Thoracic aorta (tissue), 2 donors: Measurements from ENCODE around the gene CNPY4. TPM values are rescaled to one million over a fixed set of nuclear protein-coding genes. Genes with fewer than 3 reads are reported as not detected.

Experiments
- ATAC-seq: fragments of 150-250 bp; one replicate; pipeline ENCODE4 v1.8.0; 2017; ENCODE audit warnings: low read depth; ENCODE audit not compliant: insufficient number of reproducible peaks, low FRiP score
- DNase-seq: peaks from one replicate; pipeline ENCODE4 v3.0.0-alpha.2; 2020; ENCODE audit warnings: low spot score
- H3K27ac ChIP-seq, 2 donors: fragments of 200-600 bp; sonication (generic); 1 replicate in 1 of 2; 2 replicates in 1 of 2; pipeline ENCODE4 v1.5.1; 2016; ENCODE audit warnings: mild to moderate bottlenecking in 2 of 2, moderate library complexity in 2 of 2
- H3K27me3 ChIP-seq: fragments of 200-600 bp; sonication (generic); replicated peaks from 2 replicates; pipeline ENCODE4 v1.6.0; 2016; ENCODE audit warnings: mild to moderate bottlenecking; ENCODE audit not compliant: insufficient read depth
- H3K36me3 ChIP-seq: fragments of 200-600 bp; sonication (generic); one replicate; pipeline ENCODE4 v1.5.1; 2016
- H3K4me1 ChIP-seq, 2 donors: fragments of 200-600 bp; sonication (generic); 1 replicate in 1 of 2; 2 replicates in 1 of 2; pipeline versions ENCODE4 v1.5.1 to v1.6.0; 2016; ENCODE audit warnings: low read depth in 2 of 2, mild to moderate bottlenecking in 1 of 2; ENCODE audit not compliant: control insufficient read depth in 1 of 2
- H3K4me3 ChIP-seq: fragments of 200-600 bp; sonication (generic); 2 replicates; pipeline ENCODE4 v1.5.1; 2016; ENCODE audit warnings: mild to moderate bottlenecking
- H3K9me3 ChIP-seq: fragments of 200-600 bp; sonication (generic); 2 replicates; pipeline ENCODE4 v1.5.1; 2016
- total RNA-seq, 2 donors: library from RNA; depleted of rRNA; stranded (reverse); fragments of >200 nt; gene quantifications; one replicate each; pipeline versions ENCODE4 v1.1.0 to v1.2.3, GENCODE V29; 2016
- TF ChIP-seq, protein P1 (sequence below): fragments of 200-600 bp; sonication (generic); IDR thresholded peaks from one replicate; pipeline ENCODE4 v1.5.1; 2019; ENCODE audit warnings: antibody characterized with exemption

The CNPY4 gene
- total RNA-seq, 2 donors from 2014 or later: 12.6 to 13.7 TPM

DNA sequence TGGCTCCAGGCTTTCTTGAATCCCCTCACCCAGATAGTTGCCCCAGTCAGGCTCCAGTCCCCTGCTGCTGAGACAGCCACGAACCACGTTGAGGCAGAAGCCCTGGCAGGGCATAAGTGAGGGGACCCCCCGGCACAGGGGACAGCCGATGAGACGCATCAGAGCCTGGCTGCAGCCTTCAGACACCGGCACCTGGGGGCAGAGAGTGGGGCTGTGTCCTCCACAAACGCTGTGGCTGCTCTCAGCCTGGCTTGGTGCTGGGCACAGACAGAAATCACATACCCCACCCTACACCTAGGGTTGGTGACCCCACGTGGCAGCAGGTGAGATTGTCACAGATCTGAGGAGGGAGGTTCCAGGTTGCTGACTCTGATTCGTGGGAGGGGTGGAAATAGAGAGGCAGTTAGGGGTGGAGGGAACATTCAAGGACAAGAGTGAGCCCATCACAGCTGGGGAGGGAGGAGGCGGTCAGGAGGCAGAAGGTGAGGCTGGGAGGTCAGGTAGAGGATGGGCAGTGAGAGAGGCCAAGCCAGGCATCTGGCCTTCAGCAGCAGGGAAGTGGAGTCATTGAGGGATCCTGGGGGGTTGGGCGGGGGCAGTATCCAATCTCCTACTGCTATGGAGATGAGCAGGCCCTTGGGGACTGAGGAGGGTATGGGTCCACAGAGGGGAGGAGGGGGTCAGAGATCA lies 54.5 kb downstream of the CNPY4 start:
- H3K36me3 ChIP-seq: no peaks in the 10 kb centered on the region
- H3K27ac ChIP-seq: no peak overlapping the region
- DNase-seq: no peak

DNA sequence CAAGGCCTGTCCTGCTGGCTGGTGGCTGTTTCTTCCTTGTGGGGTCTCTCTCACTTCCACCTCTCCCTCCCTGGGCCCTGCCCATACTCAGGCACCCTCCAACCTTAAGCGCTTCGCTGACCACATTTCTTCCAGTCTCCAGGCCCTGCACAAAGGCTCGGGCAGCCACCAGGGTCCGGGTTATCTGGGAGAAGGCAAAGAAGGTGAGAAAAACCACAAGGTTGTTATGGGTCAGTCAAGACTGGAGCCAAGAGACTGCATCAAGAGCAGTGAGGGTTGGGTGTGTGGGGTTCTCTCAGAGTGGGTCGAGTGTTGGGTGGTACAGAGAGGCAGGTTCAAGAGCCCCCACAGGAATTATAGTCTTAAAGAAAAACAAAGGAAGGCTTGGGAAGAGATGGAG lies 55.1 kb downstream of the CNPY4 start:
- no peak for ATAC-seq
- no peaks in the 10 kb centered on the region for H3K27me3 ChIP-seq
- no peak for DNase-seq
- no peak overlapping the region for H3K27ac ChIP-seq
- no peaks in the 10 kb centered on the region for H3K36me3 ChIP-seq
- peaks cover 11 to 27% of the 10 kb centered on the region in 2 donors for H3K4me1 ChIP-seq
- TF ChIP-seq, protein P1, sequence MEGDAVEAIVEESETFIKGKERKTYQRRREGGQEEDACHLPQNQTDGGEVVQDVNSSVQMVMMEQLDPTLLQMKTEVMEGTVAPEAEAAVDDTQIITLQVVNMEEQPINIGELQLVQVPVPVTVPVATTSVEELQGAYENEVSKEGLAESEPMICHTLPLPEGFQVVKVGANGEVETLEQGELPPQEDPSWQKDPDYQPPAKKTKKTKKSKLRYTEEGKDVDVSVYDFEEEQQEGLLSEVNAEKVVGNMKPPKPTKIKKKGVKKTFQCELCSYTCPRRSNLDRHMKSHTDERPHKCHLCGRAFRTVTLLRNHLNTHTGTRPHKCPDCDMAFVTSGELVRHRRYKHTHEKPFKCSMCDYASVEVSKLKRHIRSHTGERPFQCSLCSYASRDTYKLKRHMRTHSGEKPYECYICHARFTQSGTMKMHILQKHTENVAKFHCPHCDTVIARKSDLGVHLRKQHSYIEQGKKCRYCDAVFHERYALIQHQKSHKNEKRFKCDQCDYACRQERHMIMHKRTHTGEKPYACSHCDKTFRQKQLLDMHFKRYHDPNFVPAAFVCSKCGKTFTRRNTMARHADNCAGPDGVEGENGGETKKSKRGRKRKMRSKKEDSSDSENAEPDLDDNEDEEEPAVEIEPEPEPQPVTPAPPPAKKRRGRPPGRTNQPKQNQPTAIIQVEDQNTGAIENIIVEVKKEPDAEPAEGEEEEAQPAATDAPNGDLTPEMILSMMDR: no peak
- no peak overlapping the region for H3K4me3 ChIP-seq
- no peaks in the 10 kb centered on the region for H3K9me3 ChIP-seq

More for the DNA sequence above, 54.5 kb downstream of the CNPY4 start:
- Histone ChIP-seq H3K9me3 (no peaks in the 10 kb centered on the region), H3K4me3 (no peak overlapping the region), H3K4me1 (peaks cover 13 to 31% of the 10 kb centered on the region in 2 donors), H3K27me3 (no peaks in the 10 kb centered on the region)
- ATAC-seq: no peak
- TF ChIP-seq, protein P1: no peak

Other genes with a start within 250 kb of the CNPY4 start
- 1 to 10 TPM in 1 of 2 donors, under 1 TPM in 1; 0.41 to 2.9 TPM for gene OR2AE1, start 242.6 kb upstream of the CNPY4 start, total RNA-seq
- gene TRIM4, start 200.1 kb upstream of the CNPY4 start, total RNA-seq: 10 to 100 TPM; 35.2 to 42.5 TPM
- 1 to 10 TPM in 1 of 2 donors, not detected in 1; 2.6 TPM for gene GJC3, start 190.0 kb upstream of the CNPY4 start, total RNA-seq
- 1 to 10 TPM in 1 of 2 donors, not detected in 1; 2.3 TPM for gene AZGP1, start 143.6 kb upstream of the CNPY4 start, total RNA-seq
- 10 to 100 TPM; 25.6 to 42.5 TPM for gene ZKSCAN1, start 104.0 kb upstream of the CNPY4 start, total RNA-seq
- 10 to 100 TPM in 1 of 2 donors, 1 to 10 TPM in 1; 9.3 to 16.6 TPM for gene ZSCAN21, start 69.9 kb upstream of the CNPY4 start, total RNA-seq
- 10 to 100 TPM; 15.2 to 29.6 TPM for gene ZNF3, start 37.9 kb upstream of the CNPY4 start, total RNA-seq
- gene COPS6, start 30.7 kb upstream of the CNPY4 start, total RNA-seq: 10 to 100 TPM; 40.4 to 76.2 TPM
- gene MCM7, start 18.2 kb upstream of the CNPY4 start, total RNA-seq: 10 to 100 TPM; 17.6 to 23.6 TPM
- gene AP4M1, start 18.0 kb upstream of the CNPY4 start, total RNA-seq: 10 to 100 TPM; 22.3 to 23.8 TPM
- 10 to 100 TPM; 48.0 to 72.8 TPM for gene TAF6, start 276 bp upstream of the CNPY4 start, total RNA-seq
- gene MBLAC1, start 7.3 kb downstream of the CNPY4 start, total RNA-seq: 1 to 10 TPM in 1 of 2 donors, not detected in 1; 1.1 TPM
- gene LAMTOR4, start 29.3 kb downstream of the CNPY4 start, total RNA-seq: 100 to 1,000 TPM; 125 to 205 TPM
- 10 to 100 TPM; 14.0 to 18.0 TPM for gene TRAPPC14, start 39.1 kb downstream of the CNPY4 start, total RNA-seq
- gene GAL3ST4, start 49.0 kb downstream of the CNPY4 start, total RNA-seq: 10 to 100 TPM in 1 of 2 donors, 1 to 10 TPM in 1; 8.3 to 18.7 TPM
- 1 to 10 TPM; 1.8 to 5.0 TPM for gene GPC2, start 57.7 kb downstream of the CNPY4 start, total RNA-seq
- gene STAG3, start 58.3 kb downstream of the CNPY4 start, total RNA-seq: under 1 TPM; 0.56 to 0.95 TPM
- gene PVRIG, start 100.3 kb downstream of the CNPY4 start, total RNA-seq: under 1 TPM in 1 of 2 donors, not detected in 1; 0.78 TPM
- not detected for gene SPDYE3, start 188.1 kb downstream of the CNPY4 start, total RNA-seq
- gene PILRB, start 238.5 kb downstream of the CNPY4 start, total RNA-seq: 100 to 1,000 TPM in 1 of 2 donors, 10 to 100 TPM in 1; 88.4 to 100 TPM